Stomach (tissue), 4 donors: ENCODE measurements around the gene PANK2.

Experiments
- EP300 ChIP-seq: sonication (generic); formaldehyde crosslinking; IDR thresholded peaks from one replicate; pipeline ENCODE4 v1.6.1; 2017; ENCODE audit warnings: antibody characterized with exemption
- POLR2A ChIP-seq, 4 donors: fragments of 450-650 bp; IDR thresholded peaks; one replicate each; pipeline ENCODE4 v1.6.1; 2016; ENCODE audit warnings: antibody characterized with exemption in 4 of 4, control low read depth in 2 of 4, mild to moderate bottlenecking in 1 of 4, moderate library complexity in 1 of 4
- POLR2AphosphoS5 ChIP-seq, 3 donors: sonication (generic); formaldehyde crosslinking; IDR thresholded peaks; one replicate each; pipeline ENCODE4 v1.6.1; 2016; ENCODE audit warnings: antibody characterized with exemption in 3 of 3
- TF ChIP-seq, protein P1 (sequence below), 7 experiments: fragments of 450-650 bp in 4 of 7; fragments of 200-600 bp in 3 of 7; sonication (generic) in 3 of 7; IDR thresholded peaks; one replicate each; pipeline ENCODE4 v1.5.1; 2016 to 2019; ENCODE audit warnings: antibody characterized with exemption in 7 of 7, control low read depth in 2 of 7, mild to moderate bottlenecking in 1 of 7

DNA sequence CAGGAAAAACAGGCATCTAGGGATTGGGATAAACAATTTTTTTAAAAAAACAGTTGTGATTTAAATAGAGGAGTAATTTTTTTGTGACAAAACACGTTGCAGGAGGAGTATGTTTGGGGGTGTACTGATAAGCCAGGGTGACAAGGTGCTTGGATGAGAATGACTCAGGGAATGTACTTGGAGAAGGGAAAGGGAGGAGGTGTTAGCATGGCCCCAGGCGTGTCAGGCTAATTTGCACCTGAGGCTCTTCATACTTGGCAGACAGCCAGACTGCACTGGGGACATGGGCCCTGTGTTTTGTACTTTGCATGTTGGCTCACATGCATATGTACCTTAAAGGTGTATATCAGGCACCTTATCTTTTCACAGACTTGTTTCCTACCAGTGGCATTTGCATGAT lies 22.8 kb downstream of the PANK2 start:
- TF ChIP-seq EP300 (no peak), POLR2A (IDR thresholded peaks at IDR 0.05) (no peak), POLR2AphosphoS5 (IDR thresholded peaks at IDR 0.05) (no peak)
- TF ChIP-seq, protein P1, sequence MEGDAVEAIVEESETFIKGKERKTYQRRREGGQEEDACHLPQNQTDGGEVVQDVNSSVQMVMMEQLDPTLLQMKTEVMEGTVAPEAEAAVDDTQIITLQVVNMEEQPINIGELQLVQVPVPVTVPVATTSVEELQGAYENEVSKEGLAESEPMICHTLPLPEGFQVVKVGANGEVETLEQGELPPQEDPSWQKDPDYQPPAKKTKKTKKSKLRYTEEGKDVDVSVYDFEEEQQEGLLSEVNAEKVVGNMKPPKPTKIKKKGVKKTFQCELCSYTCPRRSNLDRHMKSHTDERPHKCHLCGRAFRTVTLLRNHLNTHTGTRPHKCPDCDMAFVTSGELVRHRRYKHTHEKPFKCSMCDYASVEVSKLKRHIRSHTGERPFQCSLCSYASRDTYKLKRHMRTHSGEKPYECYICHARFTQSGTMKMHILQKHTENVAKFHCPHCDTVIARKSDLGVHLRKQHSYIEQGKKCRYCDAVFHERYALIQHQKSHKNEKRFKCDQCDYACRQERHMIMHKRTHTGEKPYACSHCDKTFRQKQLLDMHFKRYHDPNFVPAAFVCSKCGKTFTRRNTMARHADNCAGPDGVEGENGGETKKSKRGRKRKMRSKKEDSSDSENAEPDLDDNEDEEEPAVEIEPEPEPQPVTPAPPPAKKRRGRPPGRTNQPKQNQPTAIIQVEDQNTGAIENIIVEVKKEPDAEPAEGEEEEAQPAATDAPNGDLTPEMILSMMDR (IDR thresholded peaks at IDR 0.05), result no peak
